GM12874 (cell line): ENCODE results near the gene ZNF514.

Source experiments
- TF ChIP-seq, protein P1 (sequence below): IDR thresholded peaks from 2 replicates; pipeline ENCODE4 v1.5.1; 2011; ENCODE audit warnings: low read depth, mild to moderate bottlenecking, control low read depth, low read length, moderate library complexity; ENCODE audit not compliant: insufficient read depth

ZNF514 gene

DNA sequence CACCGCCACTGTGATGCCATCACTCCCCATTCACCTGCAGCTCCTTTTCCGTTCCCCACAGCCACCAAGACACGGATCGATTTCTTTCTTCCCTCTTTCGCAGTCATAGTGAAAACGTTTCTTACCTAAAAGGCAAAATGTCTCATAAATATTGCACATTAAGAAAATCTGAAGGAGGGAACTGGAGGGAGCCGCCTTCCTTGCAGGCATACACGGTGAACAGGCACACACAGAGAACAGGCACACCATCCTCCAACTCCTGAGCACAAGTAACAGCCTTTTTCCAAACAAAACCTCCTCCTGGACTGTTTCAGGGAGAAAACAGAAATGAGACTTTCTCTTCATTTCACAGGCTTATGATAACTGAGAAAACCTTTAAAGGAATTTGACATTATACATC lies 55.0 kb downstream of the ZNF514 start:
- TF ChIP-seq, protein P1, sequence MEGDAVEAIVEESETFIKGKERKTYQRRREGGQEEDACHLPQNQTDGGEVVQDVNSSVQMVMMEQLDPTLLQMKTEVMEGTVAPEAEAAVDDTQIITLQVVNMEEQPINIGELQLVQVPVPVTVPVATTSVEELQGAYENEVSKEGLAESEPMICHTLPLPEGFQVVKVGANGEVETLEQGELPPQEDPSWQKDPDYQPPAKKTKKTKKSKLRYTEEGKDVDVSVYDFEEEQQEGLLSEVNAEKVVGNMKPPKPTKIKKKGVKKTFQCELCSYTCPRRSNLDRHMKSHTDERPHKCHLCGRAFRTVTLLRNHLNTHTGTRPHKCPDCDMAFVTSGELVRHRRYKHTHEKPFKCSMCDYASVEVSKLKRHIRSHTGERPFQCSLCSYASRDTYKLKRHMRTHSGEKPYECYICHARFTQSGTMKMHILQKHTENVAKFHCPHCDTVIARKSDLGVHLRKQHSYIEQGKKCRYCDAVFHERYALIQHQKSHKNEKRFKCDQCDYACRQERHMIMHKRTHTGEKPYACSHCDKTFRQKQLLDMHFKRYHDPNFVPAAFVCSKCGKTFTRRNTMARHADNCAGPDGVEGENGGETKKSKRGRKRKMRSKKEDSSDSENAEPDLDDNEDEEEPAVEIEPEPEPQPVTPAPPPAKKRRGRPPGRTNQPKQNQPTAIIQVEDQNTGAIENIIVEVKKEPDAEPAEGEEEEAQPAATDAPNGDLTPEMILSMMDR, result no peak

DNA sequence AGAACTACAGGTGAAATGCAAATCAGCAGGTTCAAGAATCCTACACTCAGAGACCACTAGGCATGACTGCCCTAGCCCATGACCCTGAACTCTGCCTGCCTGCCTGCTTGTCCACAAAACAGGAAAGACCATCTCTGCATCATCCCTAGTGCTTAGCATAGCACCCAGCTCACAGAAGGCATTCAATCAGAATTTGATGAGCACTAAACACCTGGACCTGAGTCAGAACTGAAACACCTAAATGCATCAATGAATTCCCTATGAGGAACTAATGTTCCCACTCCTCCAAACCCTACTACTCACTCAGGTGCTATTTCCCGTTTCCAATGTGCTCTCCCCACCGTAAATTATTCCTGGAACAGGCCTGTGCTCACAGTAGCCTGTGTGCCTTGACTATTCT lies 59.7 kb downstream of the ZNF514 start:
- TF ChIP-seq, protein P1, result no peak
